HCT116 (cell line): ENCODE data around the gene MLPH.

ENCODE experiments used
- ELF1 ChIP-seq: IDR thresholded peaks from 2 replicates; pipeline ENCODE4 v1.6.1; 2012; ENCODE audit warnings: low read depth, borderline replicate concordance
- EZH2 ChIP-seq: fragments of 200-600 bp; sonication (generic); IDR thresholded peaks from 2 replicates; pipeline ENCODE4 v1.6.1; 2017; ENCODE audit warnings: antibody characterized with exemption, mixed run types
- POLR2A ChIP-seq: IDR thresholded peaks from 2 replicates; pipeline ENCODE4 v1.7.0; 2011; ENCODE audit warnings: borderline replicate concordance; ENCODE audit not compliant: insufficient read depth, insufficient read length; ENCODE audit errors: extremely low read depth
- SIN3A ChIP-seq: IDR thresholded peaks from 2 replicates; pipeline ENCODE4 v1.6.1; 2012; ENCODE audit warnings: low read depth
- YY1 ChIP-seq: IDR thresholded peaks from 2 replicates; pipeline ENCODE4 v1.6.1; 2011; ENCODE audit warnings: low read length, low read depth, moderate library complexity, mild to moderate bottlenecking; ENCODE audit not compliant: insufficient replicate concordance; ENCODE audit errors: extremely low read depth
- TF ChIP-seq, protein P1 (sequence below): IDR thresholded peaks from 2 replicates; pipeline ENCODE4 v1.6.1; 2012; ENCODE audit warnings: low read depth
- TF ChIP-seq, protein P2 (sequence below): IDR thresholded peaks from 2 replicates; pipeline ENCODE4 v1.6.1; 2012
- TF ChIP-seq, protein P3 (sequence below), 3 experiments: fragments of 200-600 bp in 1 of 3; sonication (generic) in 1 of 3; IDR thresholded peaks in 2 of 3; conservative IDR thresholded peaks in 1 of 3; 2 replicates each; pipeline ENCODE4 v1.5.1; 2012 to 2017; ENCODE audit warnings: low read depth in 2 of 3, low read length in 2 of 3, antibody characterized with exemption in 1 of 3, borderline replicate concordance in 1 of 3, control low read depth in 1 of 3, mild to moderate bottlenecking in 1 of 3, mixed read lengths in 1 of 3, mixed run types in 1 of 3, moderate library complexity in 1 of 3; ENCODE audit not compliant: insufficient read depth in 1 of 3

DNA sequence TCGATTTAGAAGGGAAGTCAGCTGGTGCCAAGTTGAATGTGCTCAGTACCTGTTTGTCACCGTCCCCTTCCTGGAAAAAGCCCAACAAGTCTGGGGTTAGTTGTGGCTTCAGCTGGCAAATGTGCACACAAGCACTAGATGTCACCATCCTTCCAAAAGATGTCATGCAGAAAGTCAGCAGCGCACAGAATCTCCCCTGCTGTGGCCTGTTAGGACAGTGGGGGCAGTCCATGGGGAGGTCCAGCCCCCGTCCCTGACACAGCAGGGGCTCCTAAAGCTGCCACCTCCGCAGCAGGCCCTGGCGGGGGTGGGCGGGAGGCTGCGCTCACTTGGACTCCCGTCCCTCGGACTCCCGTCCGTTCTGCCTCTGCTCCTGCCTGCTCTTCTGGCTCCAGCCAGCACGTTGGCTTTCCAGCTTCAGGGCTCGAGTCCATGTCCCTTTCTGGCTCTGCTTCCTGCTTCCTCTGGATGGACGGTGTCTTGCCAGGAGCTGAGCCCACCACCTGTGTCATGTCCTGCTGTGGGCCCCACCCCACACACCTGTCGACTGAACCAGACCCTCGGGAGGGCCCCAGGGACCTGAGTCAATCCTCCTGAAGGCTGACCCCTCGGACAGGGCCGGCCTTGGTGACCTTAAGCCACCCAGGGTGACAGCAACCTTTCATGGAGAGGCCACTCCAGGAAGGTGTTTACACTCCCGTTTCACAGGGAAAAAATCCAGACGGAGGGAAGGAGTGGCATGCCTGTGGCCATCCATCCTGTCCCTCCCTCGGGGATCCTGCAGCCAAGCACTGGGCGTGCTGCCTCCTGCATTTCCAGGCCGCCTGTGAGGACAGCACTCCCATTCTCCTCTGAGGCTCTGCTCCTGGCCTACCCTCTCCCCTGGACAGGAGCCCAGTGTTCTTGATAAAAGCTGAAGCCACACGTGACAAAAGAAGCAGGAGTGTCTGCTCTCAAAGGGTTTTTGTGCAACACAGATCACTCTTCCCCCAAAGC lies 95.0 kb downstream of the MLPH start:
- TF ChIP-seq, protein P1, sequence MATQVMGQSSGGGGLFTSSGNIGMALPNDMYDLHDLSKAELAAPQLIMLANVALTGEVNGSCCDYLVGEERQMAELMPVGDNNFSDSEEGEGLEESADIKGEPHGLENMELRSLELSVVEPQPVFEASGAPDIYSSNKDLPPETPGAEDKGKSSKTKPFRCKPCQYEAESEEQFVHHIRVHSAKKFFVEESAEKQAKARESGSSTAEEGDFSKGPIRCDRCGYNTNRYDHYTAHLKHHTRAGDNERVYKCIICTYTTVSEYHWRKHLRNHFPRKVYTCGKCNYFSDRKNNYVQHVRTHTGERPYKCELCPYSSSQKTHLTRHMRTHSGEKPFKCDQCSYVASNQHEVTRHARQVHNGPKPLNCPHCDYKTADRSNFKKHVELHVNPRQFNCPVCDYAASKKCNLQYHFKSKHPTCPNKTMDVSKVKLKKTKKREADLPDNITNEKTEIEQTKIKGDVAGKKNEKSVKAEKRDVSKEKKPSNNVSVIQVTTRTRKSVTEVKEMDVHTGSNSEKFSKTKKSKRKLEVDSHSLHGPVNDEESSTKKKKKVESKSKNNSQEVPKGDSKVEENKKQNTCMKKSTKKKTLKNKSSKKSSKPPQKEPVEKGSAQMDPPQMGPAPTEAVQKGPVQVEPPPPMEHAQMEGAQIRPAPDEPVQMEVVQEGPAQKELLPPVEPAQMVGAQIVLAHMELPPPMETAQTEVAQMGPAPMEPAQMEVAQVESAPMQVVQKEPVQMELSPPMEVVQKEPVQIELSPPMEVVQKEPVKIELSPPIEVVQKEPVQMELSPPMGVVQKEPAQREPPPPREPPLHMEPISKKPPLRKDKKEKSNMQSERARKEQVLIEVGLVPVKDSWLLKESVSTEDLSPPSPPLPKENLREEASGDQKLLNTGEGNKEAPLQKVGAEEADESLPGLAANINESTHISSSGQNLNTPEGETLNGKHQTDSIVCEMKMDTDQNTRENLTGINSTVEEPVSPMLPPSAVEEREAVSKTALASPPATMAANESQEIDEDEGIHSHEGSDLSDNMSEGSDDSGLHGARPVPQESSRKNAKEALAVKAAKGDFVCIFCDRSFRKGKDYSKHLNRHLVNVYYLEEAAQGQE: no peak
- TF ChIP-seq, protein P2, sequence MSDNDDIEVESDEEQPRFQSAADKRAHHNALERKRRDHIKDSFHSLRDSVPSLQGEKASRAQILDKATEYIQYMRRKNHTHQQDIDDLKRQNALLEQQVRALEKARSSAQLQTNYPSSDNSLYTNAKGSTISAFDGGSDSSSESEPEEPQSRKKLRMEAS: no peak
- TF ChIP-seq YY1: no peak
- TF ChIP-seq POLR2A: no peak
- TF ChIP-seq, protein P3, sequence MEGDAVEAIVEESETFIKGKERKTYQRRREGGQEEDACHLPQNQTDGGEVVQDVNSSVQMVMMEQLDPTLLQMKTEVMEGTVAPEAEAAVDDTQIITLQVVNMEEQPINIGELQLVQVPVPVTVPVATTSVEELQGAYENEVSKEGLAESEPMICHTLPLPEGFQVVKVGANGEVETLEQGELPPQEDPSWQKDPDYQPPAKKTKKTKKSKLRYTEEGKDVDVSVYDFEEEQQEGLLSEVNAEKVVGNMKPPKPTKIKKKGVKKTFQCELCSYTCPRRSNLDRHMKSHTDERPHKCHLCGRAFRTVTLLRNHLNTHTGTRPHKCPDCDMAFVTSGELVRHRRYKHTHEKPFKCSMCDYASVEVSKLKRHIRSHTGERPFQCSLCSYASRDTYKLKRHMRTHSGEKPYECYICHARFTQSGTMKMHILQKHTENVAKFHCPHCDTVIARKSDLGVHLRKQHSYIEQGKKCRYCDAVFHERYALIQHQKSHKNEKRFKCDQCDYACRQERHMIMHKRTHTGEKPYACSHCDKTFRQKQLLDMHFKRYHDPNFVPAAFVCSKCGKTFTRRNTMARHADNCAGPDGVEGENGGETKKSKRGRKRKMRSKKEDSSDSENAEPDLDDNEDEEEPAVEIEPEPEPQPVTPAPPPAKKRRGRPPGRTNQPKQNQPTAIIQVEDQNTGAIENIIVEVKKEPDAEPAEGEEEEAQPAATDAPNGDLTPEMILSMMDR (IDR thresholded peaks at IDR 0.05 in 2 of 3, conservative IDR thresholded peaks at IDR 0.05 in 1 of 3; ENCODE audit: borderline replicate concordance in 1 of 3, insufficient read depth in 1 of 3, low read depth in 2 of 3, low read length in 2 of 3): no peak
- TF ChIP-seq EZH2: no peak
- no peak for TF ChIP-seq SIN3A
- no peak for TF ChIP-seq ELF1
